Nucleus accumbens (tissue), 56 donors: ENCODE data around the gene FAM78A.
A peak's percentile ranks its signal among the peaks of the same experiment; 100 is the strongest.
"Not testable (repeated sequence)": the region's sequence is repeated elsewhere in the genome, so short reads cannot be mapped to it uniquely, and the experiment has no call there.

Experiments
- DNase-seq, 56 donors: peaks; one replicate each; lab custom pipeline; 2025; lab: John Stamatoyannopoulos, UW

The FAM78A gene

GRCh38 chr9:131217331-131218031 is 58.8 kb downstream of the FAM78A start:
- no peak for DNase-seq

DNA sequence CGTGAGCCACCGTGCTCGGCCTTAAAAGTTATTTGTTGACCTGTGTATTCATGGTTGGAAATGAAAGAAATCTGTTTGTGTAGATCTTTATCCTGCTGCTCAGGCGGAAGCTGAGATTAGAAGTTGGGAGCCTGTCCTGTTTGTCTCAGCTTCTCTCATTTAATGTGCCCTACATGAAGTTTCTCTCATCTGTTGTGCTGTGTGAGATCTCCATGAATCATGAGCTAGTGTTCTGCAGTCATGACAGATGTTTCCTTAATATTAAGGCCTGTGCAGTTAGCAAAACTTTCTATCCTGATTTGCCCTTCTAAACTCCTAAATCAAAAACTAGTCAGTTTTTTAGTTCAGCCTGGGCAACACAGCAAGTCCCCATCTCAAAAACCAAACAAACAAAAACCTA is 59.5 kb downstream of the FAM78A start:
- no peak for DNase-seq

DNA sequence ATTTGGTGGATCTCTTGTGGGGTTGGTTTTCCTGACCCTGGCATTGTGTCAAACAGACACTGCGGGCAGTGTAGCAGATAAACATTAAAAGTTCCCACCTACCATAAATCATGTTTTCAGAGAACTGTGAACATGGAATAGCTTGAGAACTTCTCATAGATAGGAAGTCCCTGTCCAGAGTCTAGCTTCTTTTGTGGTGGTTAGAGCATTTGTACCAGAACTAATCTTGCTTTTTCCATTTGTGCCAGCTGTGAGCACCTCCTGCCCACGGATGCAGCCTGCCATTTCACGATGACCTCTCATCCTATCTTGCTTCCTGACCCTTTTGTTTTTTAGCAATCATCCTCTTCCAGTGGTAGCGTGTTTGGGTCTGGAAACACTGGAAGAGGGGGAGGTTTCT is 61.4 kb downstream of the FAM78A start:
- DNase-seq = no peak

DNA sequence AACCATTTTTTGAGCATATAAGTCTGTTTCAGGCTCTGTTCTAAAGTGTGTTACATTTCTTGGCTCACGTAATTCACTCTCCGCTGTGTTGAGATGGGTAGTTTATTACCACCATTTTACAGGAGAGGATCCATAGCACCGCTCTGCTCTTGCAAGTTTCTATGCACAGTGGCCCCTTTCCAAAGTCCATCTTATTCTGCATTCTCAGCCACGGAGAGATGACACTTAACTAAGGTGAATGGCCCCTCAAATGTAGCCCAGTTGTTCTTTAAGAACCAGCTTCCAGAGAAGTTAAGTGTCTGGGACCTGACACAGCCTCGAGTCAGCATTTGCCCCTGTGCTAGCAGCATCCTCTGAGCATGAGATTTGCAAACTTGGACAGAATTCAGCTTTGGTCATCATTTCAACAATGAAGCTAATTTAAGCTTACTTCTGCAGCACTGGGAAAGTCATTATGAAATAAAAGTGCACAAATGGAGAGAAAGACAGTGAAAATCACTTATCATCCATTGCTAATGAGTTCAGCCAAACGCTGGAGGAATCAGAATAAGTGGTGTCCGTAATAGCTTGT is 61.9 kb downstream of the FAM78A start:
- DNase-seq = peak in 1 of 56 donors; percentile 20

DNA sequence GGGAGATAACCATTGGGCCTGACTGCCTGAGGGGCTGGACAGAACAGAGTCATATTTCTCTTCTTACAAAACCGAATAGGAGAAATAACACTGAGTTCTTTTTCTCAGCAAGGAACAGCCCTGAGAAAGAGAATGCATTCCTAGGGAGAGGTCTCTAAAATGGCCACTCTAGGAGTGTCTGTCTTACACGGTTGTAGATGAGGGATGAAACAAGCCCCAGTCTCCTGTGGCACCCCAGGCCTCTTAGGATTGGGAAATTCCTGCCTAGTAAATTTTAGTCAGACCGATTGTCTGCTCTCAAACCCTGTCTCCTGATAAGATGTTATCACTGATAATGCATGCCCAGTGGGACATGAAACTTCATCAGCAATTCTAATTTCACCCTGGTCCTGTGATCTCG is 64.4 kb downstream of the FAM78A start:
- DNase-seq = not testable (repeated sequence)
